HG03135 (cell line): ENCODE data around the gene HNRNPM.
A peak's percentile ranks its signal among the peaks of the same experiment; 100 is the strongest.

ENCODE experiments used
- ATAC-seq: cut with Tn5 transposase; IDR thresholded peaks from one replicate; pipeline ENCODE4 v1.9.1; 2021; ENCODE audit warnings: mild to moderate bottlenecking, moderate library complexity; ENCODE audit not compliant: unreplicated experiment

Gene HNRNPM

GRCh38 chr19:8484331-8484894 lies 39.6 kb downstream of the HNRNPM start:
- no peak for ATAC-seq

DNA sequence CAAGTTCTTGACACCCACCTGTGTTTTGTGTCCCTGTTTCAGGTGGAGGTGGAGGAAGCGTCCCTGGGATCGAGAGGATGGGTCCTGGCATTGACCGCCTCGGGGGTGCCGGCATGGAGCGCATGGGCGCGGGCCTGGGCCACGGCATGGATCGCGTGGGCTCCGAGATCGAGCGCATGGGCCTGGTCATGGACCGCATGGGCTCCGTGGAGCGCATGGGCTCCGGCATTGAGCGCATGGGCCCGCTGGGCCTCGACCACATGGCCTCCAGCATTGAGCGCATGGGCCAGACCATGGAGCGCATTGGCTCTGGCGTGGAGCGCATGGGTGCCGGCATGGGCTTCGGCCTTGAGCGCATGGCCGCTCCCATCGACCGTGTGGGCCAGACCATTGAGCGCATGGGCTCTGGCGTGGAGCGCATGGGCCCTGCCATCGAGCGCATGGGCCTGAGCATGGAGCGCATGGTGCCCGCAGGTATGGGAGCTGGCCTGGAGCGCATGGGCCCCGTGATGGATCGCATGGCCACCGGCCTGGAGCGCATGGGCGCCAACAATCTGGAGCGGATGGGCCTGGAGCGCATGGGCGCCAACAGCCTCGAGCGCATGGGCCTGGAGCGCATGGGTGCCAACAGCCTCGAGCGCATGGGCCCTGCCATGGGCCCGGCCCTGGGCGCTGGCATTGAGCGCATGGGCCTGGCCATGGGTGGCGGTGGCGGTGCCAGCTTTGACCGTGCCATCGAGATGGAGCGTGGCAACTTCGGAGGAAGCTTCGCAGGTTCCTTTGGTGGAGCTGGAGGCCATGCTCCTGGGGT lies 41.0 kb downstream of the HNRNPM start:
- no peak for ATAC-seq

DNA sequence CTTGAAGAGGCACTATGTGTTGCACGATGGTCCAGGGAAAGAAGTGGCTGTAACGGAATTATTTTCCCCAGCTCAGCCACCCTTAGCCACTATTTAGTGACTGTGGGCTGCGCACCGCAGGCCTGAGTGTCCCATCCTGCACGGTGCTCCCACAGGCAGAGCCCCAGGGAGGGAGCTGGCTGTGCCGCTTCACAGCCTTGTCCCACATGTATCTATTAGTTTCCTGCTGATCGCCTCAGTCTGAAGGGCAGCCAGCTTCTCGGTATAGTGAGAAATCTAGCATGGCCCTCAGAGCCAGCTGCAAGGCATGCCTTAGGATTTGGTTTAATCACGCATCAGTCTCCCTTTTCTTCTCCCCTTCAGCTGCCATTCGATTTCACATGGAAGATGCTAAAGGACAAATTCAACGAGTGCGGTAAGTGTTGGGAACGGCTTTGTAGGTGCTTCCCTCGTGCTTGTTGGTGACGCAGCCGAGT lies 41.9 kb downstream of the HNRNPM start:
- no peak for ATAC-seq

DNA sequence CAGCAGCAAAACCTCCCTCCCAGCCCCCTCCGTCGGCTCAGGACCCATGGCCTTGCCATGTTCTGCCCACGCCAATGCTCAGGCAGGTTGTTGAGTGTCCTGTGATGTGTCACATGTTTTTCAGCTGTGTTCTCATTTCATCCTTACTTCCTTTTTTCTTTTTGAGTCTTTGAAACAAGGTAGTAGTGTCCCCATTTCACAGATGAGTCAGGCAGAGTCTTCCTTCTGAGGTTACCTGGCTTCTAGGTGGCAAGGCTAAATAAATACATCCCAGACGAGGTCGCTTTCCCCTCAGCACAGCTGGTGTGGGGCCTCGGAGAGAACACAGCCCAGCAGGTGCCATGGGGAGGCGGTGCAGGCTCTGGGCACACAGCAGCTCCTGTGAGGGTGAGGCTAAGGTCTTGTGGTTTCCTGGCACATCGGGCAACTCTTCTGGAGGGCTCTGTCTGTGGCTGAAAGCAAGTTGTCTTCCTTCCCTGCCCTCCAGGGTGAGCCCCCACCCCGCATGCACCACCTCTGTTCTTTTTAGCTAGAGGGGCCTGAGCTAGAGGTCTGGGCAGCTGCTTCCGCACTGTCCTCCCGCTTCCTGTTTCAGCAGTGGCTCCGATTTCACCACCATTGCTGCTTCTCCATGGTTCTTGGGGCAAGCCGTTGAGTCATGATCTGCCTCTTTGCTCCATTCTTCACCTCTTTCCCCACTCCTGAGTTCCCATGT lies 42.5 kb downstream of the HNRNPM start:
- ATAC-seq, result peak; percentile 57

DNA sequence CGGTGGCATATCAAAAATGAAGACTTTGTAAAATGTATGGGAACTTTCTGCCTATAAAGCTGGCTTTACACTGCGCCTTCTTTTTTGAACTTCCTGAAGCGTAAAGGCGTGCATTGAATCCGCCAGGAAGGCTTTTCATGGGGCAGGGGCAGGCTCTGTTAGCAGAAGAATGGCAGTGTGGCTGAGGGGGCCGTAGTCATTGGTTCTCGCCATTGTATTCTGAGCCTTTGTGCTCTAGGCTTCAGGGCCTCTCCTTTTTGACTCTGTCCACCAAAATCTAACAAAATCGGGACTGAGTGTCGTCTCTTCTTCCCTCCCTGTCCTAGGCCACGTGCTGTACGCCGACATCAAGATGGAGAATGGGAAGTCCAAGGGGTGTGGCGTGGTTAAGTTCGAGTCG lies 43.6 kb downstream of the HNRNPM start:
- no peak for ATAC-seq

DNA sequence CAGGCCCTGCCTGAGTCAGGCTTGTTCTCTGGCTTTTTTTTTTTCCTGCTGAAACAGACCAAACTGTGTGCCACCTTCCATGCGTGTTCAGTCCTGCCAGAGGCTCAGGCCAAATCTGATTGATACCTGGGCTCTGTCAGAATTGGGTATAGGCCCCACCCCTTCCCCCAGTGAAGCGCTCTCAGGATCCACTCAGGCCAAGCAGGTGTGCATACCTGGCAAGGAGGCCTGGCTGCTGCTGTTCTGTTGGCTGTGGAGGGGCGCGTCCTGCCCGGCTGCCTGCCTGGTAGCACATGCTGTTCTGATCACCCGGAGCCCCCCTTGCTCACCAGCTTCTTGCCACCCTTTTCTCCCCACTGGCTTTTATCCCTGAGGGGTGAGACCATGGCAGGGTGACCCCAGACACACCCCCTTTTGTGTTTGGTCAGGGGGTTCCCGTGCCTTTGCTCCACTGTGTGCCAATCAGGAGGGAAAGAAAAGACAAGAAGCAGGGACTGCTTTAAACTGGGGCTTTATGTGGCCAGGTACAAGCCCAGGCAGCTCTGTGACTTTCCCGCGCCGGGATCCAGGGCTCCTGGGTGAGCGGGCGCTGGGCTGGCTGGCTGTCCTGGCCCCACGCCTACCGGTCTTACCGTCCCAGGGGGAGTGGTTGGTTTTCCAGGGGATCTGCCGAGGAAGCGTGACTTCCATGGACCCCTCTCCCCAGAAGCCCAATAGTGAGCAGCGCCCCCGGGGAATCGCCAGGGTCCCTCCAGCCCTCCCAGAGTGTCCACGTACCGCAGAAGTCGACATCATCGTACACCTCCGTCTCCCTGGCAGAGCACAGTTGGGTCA lies 45.0 kb downstream of the HNRNPM start:
- ATAC-seq, result no peak

GRCh38 chr19:8490395-8490760 lies 45.6 kb downstream of the HNRNPM start:
- no peak for ATAC-seq

DNA sequence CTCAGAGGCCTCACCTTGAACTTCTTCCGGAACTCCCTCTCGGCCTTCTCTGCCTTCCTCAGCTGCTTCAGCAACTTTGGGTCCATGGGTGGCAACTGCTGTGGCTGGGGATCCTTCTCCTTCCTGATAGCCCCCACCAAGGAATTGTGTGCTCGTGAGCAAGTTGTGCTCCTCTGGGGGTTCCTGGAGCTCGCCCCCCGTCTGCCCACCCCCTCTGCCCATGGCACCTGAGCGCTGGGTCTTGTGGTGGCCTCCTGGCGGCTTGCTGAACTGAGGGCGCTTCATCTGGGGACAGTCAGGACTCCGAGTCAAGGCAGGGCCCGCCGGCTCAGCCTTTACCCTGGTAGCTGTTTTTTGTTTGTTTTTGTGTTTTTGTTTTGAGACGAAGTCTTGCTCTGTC lies 46.1 kb downstream of the HNRNPM start:
- ATAC-seq, result no peak

- ATAC-seq, result no peak
These were observed 46.8 kb downstream of the HNRNPM start for GRCh38 chr19:8491574-8491973.

- ATAC-seq, result no peak
These were observed 49.4 kb downstream of the HNRNPM start for GRCh38 chr19:8494158-8494557.

DNA sequence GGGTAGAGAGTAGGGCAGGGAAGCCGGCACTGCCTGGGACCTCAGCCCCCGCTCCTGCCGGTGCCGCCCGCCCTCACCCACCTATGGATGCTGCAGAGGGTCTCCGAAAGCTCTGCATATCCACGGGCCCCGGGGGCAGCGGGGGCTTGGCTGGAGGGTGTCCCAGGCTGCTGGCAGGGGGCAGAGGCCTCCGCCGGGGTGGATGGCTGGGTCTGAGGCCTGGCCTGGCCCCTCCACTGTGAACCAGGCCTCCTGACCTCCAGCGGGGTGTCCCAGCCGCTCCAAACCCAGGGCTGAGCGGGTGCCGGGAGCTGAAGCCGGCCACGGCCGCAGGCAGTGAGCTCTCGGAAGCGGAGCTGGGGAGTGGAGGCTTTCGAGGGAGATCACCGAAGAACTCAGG lies 53.5 kb downstream of the HNRNPM start:
- no peak for ATAC-seq

DNA sequence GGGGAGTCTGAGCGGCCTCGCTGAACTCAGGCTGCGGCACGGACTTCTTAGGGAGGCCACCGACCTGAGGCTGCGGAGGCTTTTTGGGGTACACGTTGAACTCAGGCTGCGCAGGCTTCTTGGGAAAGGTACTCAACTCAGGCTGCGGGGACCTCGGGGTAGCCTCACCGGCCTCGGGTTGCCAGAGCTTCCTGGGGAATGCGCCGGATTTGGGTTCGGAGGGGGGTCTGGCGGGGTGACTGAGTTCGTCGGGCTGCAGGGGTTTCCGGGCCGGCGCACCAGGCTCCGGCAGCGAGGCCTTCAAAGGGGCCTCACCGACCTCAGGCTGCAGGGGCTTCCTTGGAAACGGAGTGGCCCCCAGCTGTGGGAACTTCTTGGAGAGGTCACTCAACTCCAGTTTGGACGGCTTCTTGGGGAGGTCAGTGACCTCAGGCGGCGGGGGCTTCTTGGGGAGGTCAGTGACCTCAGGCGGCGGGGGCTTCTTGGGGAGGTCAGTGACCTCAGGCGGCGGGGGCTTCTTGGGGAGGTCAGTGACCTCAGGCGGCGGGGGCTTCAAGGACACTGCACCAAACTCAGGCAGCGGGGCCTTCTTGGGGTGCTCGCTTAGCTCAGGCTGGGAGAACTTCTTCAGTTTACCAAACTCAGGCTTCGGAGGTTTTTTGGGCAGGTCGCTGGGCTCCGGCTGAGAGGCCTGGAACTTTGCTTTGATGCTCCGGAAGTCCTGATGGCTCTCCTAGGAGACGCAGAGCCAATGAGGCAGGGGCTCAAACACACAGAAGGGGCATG lies 54.5 kb downstream of the HNRNPM start:
- ATAC-seq, result no peak

DNA sequence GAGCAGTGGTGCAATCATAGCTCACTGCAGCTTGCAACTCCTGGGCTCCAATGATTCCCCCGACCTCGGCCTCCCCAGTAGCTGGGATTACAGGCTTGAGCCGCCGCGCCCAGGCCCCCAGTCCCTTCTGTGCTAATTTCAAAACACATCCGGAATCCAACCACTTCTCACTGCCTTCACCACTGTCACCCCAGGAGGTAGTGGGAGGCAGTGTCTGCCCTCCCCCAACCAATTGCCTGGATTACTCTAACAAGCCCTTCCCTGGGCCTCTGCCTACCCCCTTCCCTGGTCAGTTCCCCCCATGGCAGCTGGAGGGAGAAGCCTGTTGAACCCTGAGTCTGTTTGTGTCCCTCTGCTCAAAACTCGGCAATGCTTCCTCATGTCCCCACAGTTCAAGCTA lies 55.4 kb downstream of the HNRNPM start:
- no peak for ATAC-seq

DNA sequence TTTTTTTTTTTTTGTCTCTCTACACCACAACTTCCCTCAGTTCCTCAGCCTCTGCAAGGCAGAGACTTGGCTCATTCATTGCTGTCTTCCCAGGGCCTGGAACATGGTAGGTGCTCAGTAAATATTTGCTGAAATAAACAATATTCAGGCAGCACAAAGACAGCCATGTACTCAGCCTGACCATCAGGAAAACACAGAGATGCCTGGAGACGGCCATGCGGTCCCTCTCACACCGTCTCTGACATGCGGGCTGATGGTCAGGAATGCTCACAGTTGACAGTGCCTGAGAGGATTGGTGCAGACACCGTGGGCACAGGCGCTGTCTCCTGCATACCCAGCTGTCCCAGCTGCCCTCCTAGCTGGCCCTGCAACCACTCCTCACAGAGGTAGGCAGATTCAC lies 56.7 kb downstream of the HNRNPM start:
- no peak for ATAC-seq

GRCh38 chr19:8501981-8502380 lies 57.2 kb downstream of the HNRNPM start:
- ATAC-seq, result no peak

DNA sequence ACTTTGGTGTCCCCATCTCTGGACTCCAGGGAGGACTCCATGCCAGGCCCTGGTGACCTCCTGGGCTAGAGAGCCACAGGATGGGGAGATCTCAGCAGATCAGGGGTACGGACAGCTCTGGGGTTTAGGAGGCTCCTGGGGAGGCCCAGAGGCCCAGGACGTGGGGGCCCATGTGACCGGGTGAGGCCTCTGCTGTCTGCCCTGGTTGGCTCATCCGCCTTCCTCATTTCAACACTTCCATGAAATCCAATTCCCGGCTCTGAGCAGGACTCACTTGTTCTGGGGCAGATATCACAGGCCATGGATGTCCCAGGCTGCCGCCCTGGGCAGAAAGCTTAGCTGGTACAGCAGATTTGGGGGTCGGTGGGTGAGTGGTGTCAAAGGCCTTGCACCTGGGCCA lies 58.7 kb downstream of the HNRNPM start:
- ATAC-seq, result no peak

GRCh38 chr19:8504171-8504570 lies 59.4 kb downstream of the HNRNPM start:
- no peak for ATAC-seq

DNA sequence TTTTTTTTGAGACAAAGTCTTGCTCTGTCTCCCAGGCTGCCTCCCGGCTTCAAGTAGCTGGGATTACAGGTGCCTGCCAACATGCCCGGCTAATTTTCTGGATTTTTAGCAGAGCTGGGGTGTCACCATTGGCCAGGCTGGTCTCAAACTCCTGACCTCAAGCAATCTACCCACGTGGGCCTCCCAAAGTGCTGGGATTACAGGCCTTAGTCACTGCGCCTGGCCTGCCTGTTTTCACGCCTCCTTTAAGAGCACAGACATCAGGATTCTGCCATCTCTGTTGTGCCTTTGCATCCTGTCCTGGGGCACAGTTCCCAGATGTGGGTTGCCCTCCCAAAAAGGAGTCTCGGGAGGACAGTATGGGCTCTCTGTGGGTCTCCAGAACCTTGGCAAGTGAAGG lies 60.1 kb downstream of the HNRNPM start:
- no peak for ATAC-seq

GRCh38 chr19:8505680-8506401 lies 61.1 kb downstream of the HNRNPM start:
- no peak for ATAC-seq
